ENCODE data around the gene WDR64. TPM values are rescaled to one million over a fixed set of nuclear protein-coding genes. Genes with fewer than 3 reads are reported as not detected.

The WDR64 gene
- total RNA-seq, 1 experiment from 2014 or later = not detected

DNA sequence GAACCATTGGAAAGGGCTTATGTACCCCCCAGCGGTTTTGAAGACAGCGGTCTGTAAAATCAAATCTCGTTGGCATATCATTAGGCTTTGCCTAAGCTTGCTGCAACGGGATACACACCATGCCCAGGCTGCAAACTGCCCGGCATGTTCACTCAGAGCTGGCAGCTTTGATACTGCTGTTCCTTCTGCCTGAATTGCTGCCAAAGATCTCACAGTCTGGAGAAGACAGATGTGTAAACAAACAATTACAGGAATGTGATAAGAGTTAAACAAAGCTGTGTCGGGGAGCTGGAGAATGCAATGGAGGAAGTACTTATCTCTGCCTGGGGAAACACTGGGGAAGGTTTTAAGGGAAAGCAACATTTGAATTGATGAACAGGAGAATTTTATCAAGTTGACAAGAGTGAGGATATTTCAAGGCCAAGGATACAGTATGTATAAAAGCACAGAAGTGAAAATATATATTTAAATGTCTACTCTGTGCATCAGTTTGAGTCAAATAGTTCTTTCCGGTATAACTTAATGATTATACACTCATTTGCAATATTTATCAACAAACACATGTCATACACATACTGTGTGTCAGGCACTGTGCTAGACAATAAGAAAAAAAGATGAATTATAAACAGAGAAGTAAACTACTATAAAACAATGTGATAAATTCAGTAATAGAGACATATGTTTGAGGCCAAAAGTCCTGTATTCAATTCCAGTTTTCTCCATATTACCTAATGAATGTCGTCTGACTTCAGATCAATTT lies 41.8 kb upstream of the WDR64 start:
- Histone ChIP-seq H3K9me2 (ENCODE audit: insufficient read depth) (no peaks in the 10 kb centered on the region), H3K9me3 (ENCODE audit: insufficient read depth, low read depth) (no peaks in the 10 kb centered on the region; the same call in 1 of the 2 replicates), H3F3A (ENCODE audit: insufficient read depth, low read depth) (no peaks in the 10 kb centered on the region), H4K20me1 (ENCODE audit: insufficient read depth) (no peaks in the 10 kb centered on the region), H3K4me3 (no peak overlapping the region), H3K27ac (no peak overlapping the region), H3K36me3 (ENCODE audit: low read depth) (no peaks in the 10 kb centered on the region), H2AFZ (no peak overlapping the region), H3K27me3 (ENCODE audit: insufficient read depth, low read depth) (no peaks in the 10 kb centered on the region), H3K4me2 (0 out of 2 replicates have a peak overlapping the region, but pooled peaks have one; percentile 1), H3K4me1 (replicated peaks; ENCODE audit: insufficient read depth) (peaks cover 50% of the 10 kb centered on the region), H3K79me2 (ENCODE audit: low read depth) (no peaks in the 10 kb centered on the region)
- intact Hi-C loops (cut with micrococcal nuclease; ENCODE audit: unreplicated experiment) = loop anchor here (1.0 to 5.0 kb wide), 5 partner anchors 19 to 407 kb away; partner anchors contain the start of genes FH and MAP1LC3C
- no TSS peak for BruUV-seq (replicated peaks)
- DNase-seq = peak; percentile 42 to 72
- CTCF ChIA-PET = interaction anchor here (0.5 to 2.0 kb wide), 8 partner anchors 19 to 934 kb away, joined by 3 to 8 read pairs (median 4); no protein-coding TSS in a partner anchor
- POLR2A ChIA-PET (ENCODE audit: unreplicated experiment) = interaction anchor here (0.5 to 1.9 kb wide), 4 partner anchors 31 to 1991 kb away, joined by 4 to 23 read pairs (median 6); partner anchors contain the start of genes CHML and OPN3
- TF ChIP-seq, protein P1, sequence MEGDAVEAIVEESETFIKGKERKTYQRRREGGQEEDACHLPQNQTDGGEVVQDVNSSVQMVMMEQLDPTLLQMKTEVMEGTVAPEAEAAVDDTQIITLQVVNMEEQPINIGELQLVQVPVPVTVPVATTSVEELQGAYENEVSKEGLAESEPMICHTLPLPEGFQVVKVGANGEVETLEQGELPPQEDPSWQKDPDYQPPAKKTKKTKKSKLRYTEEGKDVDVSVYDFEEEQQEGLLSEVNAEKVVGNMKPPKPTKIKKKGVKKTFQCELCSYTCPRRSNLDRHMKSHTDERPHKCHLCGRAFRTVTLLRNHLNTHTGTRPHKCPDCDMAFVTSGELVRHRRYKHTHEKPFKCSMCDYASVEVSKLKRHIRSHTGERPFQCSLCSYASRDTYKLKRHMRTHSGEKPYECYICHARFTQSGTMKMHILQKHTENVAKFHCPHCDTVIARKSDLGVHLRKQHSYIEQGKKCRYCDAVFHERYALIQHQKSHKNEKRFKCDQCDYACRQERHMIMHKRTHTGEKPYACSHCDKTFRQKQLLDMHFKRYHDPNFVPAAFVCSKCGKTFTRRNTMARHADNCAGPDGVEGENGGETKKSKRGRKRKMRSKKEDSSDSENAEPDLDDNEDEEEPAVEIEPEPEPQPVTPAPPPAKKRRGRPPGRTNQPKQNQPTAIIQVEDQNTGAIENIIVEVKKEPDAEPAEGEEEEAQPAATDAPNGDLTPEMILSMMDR (conservative IDR thresholded peaks at IDR 0.05) = no peak
- TF ChIP-seq EZH2 (IDR thresholded peaks at IDR 0.05; ENCODE audit: low read depth) = no peak

DNA sequence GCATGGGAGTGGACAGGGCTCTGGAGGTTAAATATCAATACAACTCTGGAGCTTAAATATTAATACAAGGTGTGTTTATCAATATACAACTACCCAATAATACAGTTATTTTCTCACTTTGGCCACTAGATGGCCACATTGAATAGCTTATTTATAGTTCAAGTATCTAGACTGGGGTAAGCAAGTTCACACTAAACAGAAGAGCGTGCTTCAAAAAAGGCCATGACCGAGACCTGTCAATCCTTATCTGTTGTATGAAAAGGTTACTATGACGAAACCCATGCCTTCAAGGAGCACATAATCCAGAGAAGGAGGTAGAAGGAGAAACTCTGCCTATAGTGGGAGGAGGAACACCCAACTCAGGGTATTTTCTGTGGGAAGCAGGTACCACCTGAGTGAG lies 41.0 kb upstream of the WDR64 start:
- 0 out of 2 replicates have a peak overlapping the region, but pooled peaks have one; percentile 14 for H3K4me2 ChIP-seq
- no peaks in the 10 kb centered on the region for H3K9me2 ChIP-seq (ENCODE audit: insufficient read depth)
- no peaks in the 10 kb centered on the region for H3K27me3 ChIP-seq (ENCODE audit: insufficient read depth, low read depth)
- ChIA-PET CTCF (interaction anchor here (0.5 to 2.0 kb wide), 8 partner anchors 20 to 406 kb away, joined by 3 to 8 read pairs (median 4); no protein-coding TSS in a partner anchor), POLR2A (ENCODE audit: unreplicated experiment) (interaction anchor here (0.5 to 1.9 kb wide), 4 partner anchors 12 to 95 kb away, joined by 3 to 23 read pairs (median 10); partner anchors contain the start of genes CHML and OPN3)
- H3K36me3 ChIP-seq (ENCODE audit: low read depth) = no peaks in the 10 kb centered on the region
- peak; percentile 10 to 84 for DNase-seq
- H3K79me2 ChIP-seq (ENCODE audit: low read depth) = no peaks in the 10 kb centered on the region
- BruUV-seq (replicated peaks) = no TSS peak
- intact Hi-C loops (cut with micrococcal nuclease; ENCODE audit: unreplicated experiment) = loop anchor here (1.0 to 5.0 kb wide), 6 partner anchors 80 to 406 kb away; partner anchors contain the start of genes FH and MAP1LC3C
- no peaks in the 10 kb centered on the region for H4K20me1 ChIP-seq (ENCODE audit: insufficient read depth)
- peaks cover 55% of the 10 kb centered on the region for H3K4me1 ChIP-seq (replicated peaks; ENCODE audit: insufficient read depth)
- H3K27ac ChIP-seq = peak overlapping the region; percentile 77; the same call in 1 of the 2 replicates
- no peak overlapping the region for H2AFZ ChIP-seq
- no peaks in the 10 kb centered on the region for H3F3A ChIP-seq (ENCODE audit: insufficient read depth, low read depth)
- TF ChIP-seq, protein P1 (conservative IDR thresholded peaks at IDR 0.05) = peak; percentile 92
- TF ChIP-seq EZH2 (IDR thresholded peaks at IDR 0.05; ENCODE audit: low read depth) = no peak
- no peaks in the 10 kb centered on the region for H3K9me3 ChIP-seq (ENCODE audit: insufficient read depth, low read depth)
- H3K4me3 ChIP-seq = no peak overlapping the region

DNA sequence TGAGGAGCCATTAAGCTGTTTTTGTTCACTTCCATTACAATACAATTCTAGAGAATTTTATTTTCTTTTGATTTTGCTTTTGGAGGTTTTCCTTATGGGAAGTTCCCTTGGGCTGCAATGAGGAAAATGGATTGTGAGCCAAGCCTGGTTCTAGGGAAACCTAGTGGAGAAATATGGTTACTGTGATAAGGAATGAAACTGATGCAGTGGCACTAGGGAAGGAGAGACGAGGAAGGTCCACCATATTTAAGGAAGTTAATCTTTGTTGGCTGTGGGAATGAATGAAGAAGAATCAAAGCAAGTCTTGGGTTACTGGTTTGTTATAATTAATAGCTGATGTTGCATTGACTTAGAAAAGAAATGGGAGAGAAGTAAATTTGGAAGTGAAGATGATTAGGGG lies 40.3 kb upstream of the WDR64 start:
- no peaks in the 10 kb centered on the region for H3K36me3 ChIP-seq (ENCODE audit: low read depth)
- BruUV-seq (replicated peaks) = no TSS peak
- H3K4me3 ChIP-seq = no peak overlapping the region
- H3F3A ChIP-seq (ENCODE audit: insufficient read depth, low read depth) = no peaks in the 10 kb centered on the region
- 0 out of 2 replicates have a peak overlapping the region, but pooled peaks have one; percentile 46 for H3K4me2 ChIP-seq
- peaks cover 58% of the 10 kb centered on the region for H3K4me1 ChIP-seq (replicated peaks; ENCODE audit: insufficient read depth)
- ChIA-PET CTCF (interaction anchor here (0.6 to 2.0 kb wide), 5 partner anchors 15 to 405 kb away, joined by 4 to 8 read pairs (median 5); no protein-coding TSS in a partner anchor), POLR2A (ENCODE audit: unreplicated experiment) (interaction anchor here (0.6 kb wide), 1 partner anchor 249 kb away, joined by 8 read pairs; no protein-coding TSS in a partner anchor)
- TF ChIP-seq, protein P1 (conservative IDR thresholded peaks at IDR 0.05) = no peak
- no peak for TF ChIP-seq EZH2 (IDR thresholded peaks at IDR 0.05; ENCODE audit: low read depth)
- no peaks in the 10 kb centered on the region for H3K27me3 ChIP-seq (ENCODE audit: insufficient read depth, low read depth)
- peak overlapping the region; percentile 77 for H3K27ac ChIP-seq
- DNase-seq = no peak
- no peaks in the 10 kb centered on the region for H4K20me1 ChIP-seq (ENCODE audit: insufficient read depth)
- H3K9me2 ChIP-seq (ENCODE audit: insufficient read depth) = no peaks in the 10 kb centered on the region
- H3K9me3 ChIP-seq (ENCODE audit: insufficient read depth, low read depth) = no peaks in the 10 kb centered on the region
- no peaks in the 10 kb centered on the region for H3K79me2 ChIP-seq (ENCODE audit: low read depth)
- intact Hi-C loops (cut with micrococcal nuclease; ENCODE audit: unreplicated experiment) = loop anchor here (1.0 to 5.0 kb wide), 6 partner anchors 80 to 405 kb away; partner anchors contain the start of genes FH and MAP1LC3C
- H2AFZ ChIP-seq = no peak overlapping the region
